IMR-90 (cell line): Measurements from ENCODE around the gene RALA. TPM values are rescaled to one million over a fixed set of nuclear protein-coding genes. Genes with fewer than 3 reads are reported as not detected.

Source experiments
- ATAC-seq: fragments of 200-7000 bp; cut with Tn5 transposase; 2 replicates; pipeline ENCODE4 v1.9.1; 2020; ENCODE audit warnings: low read depth, mild to moderate bottlenecking, moderate library complexity
- BruUV-seq: library from RNA; stranded (reverse); fragments of 400-500 nt; replicated peaks from 2 replicates; lab custom pipeline; 2021; lab: Mats Ljungman, UMichigan
- CTCF ChIA-PET: fragments of 300-600 bp; formaldehyde crosslinking; extraction: SDS; loops from one replicate; lab custom pipeline; 2021; ENCODE audit warnings: antibody characterized with exemption; lab: Yijun Ruan, JAX
- POLR2A ChIA-PET: fragments of 300-600 bp; sonication (Branson Sonifier 250); formaldehyde crosslinking; loops from one replicate; lab custom pipeline; 2022; ENCODE audit warnings: antibody characterized with exemption; ENCODE audit not compliant: unreplicated experiment; lab: Charles Lee
- DNase-seq: peaks from one replicate; pipeline ENCODE4 v3.0.0; 2013
- H2AFZ ChIP-seq: replicated peaks from 2 replicates; pipeline ENCODE3; 2013; ENCODE audit warnings: low read length, mild to moderate bottlenecking; ENCODE audit not compliant: poor library complexity
- H2AK5ac ChIP-seq: 2 replicates; pipeline ENCODE4 v1.6.1; 2013; ENCODE audit warnings: low read depth, low read length, inconsistent platforms
- H2AK9ac ChIP-seq: replicated peaks from 2 replicates; pipeline ENCODE3; 2013; ENCODE audit warnings: mild to moderate bottlenecking, low read depth, low read length, moderate library complexity; ENCODE audit not compliant: poor library complexity
- H2BK120ac ChIP-seq: 2 replicates; pipeline ENCODE4 v1.6.1; 2013; ENCODE audit warnings: low read depth, low read length, inconsistent platforms
- H2BK15ac ChIP-seq: 3 replicates; pipeline ENCODE4 v1.6.1; 2013; ENCODE audit warnings: low read depth, low read length, inconsistent platforms
- H2BK20ac ChIP-seq: 2 replicates; pipeline ENCODE4 v1.6.1; 2013; ENCODE audit warnings: low read depth, mild to moderate bottlenecking, inconsistent platforms, low read length, moderate library complexity
- H2BK5ac ChIP-seq: 2 replicates; pipeline ENCODE4 v1.6.1; 2013; ENCODE audit warnings: mild to moderate bottlenecking, low read depth, low read length, inconsistent platforms; ENCODE audit not compliant: poor library complexity, severe bottlenecking
- H3K14ac ChIP-seq: replicated peaks from 2 replicates; pipeline ENCODE4 v1.6.1; 2013; ENCODE audit warnings: low read depth, low read length, inconsistent platforms
- H3K18ac ChIP-seq: 2 replicates; pipeline ENCODE4 v1.6.1; 2013; ENCODE audit warnings: low read depth, low read length, control low read depth
- H3K23ac ChIP-seq: 2 replicates; pipeline ENCODE4 v1.6.1; 2013; ENCODE audit warnings: low read depth, low read length, inconsistent platforms
- H3K27ac ChIP-seq: 2 replicates; pipeline ENCODE4 v1.5.1; 2013; ENCODE audit warnings: mild to moderate bottlenecking, control low read depth, low read length; ENCODE audit not compliant: insufficient read depth
- H3K27me3 ChIP-seq: 2 replicates; pipeline ENCODE4 v1.6.1; 2013; ENCODE audit warnings: low read length; ENCODE audit not compliant: control insufficient read depth, insufficient read depth
- H3K36me3 ChIP-seq: 2 replicates; pipeline ENCODE4 v1.6.1; 2013; ENCODE audit warnings: low read length, mixed read lengths; ENCODE audit not compliant: control insufficient read depth, insufficient read depth
- H3K4ac ChIP-seq: 2 replicates; pipeline ENCODE4 v1.6.1; 2013; ENCODE audit warnings: low read depth, low read length, inconsistent platforms
- H3K4me1 ChIP-seq: 2 replicates; pipeline ENCODE4 v1.6.1; 2013; ENCODE audit warnings: low read length, mixed read lengths; ENCODE audit not compliant: control insufficient read depth, insufficient read depth
- H3K4me2 ChIP-seq: 2 replicates; pipeline ENCODE4 v1.6.1; 2013; ENCODE audit warnings: low read depth, mild to moderate bottlenecking, control low read depth, low read length, moderate library complexity
- H3K4me3 ChIP-seq: 2 replicates; pipeline ENCODE4 v1.5.1; 2013; ENCODE audit warnings: low read depth, mild to moderate bottlenecking, control low read depth, low read length, moderate library complexity; ENCODE audit not compliant: insufficient read depth
- H3K56ac ChIP-seq: 2 replicates; pipeline ENCODE4 v1.6.1; 2013; ENCODE audit warnings: low read length, inconsistent platforms; ENCODE audit not compliant: insufficient read depth; ENCODE audit errors: extremely low read depth
- H3K79me1 ChIP-seq, 2 experiments: 2 replicates each; pipeline ENCODE4 v1.6.1; 2013; ENCODE audit warnings: low read length in 2 of 2, inconsistent platforms in 1 of 2, low read depth in 1 of 2
- H3K9ac ChIP-seq: 2 replicates; pipeline ENCODE4 v1.6.1; 2013; ENCODE audit warnings: low read depth, low read length, control low read depth
- H3K9me1 ChIP-seq: 2 replicates; pipeline ENCODE4 v1.6.1; 2013; ENCODE audit warnings: low read length, inconsistent platforms; ENCODE audit not compliant: insufficient read depth
- H3K9me3 ChIP-seq: 2 replicates; pipeline ENCODE4 v1.6.1; 2013; ENCODE audit warnings: low read length; ENCODE audit not compliant: control insufficient read depth, insufficient read depth
- H4K20me1 ChIP-seq: 2 replicates; pipeline ENCODE4 v1.6.1; 2013; ENCODE audit warnings: low read length, inconsistent platforms; ENCODE audit not compliant: insufficient read depth
- H4K5ac ChIP-seq: 2 replicates; pipeline ENCODE4 v1.6.1; 2013; ENCODE audit warnings: mild to moderate bottlenecking, low read depth, low read length, control low read depth
- H4K8ac ChIP-seq, 2 experiments: 2 replicates each; pipeline ENCODE4 v1.6.1; 2013; ENCODE audit warnings: low read depth in 2 of 2, low read length in 2 of 2, control low read depth in 1 of 2, inconsistent platforms in 1 of 2
- H4K91ac ChIP-seq: 2 replicates; pipeline ENCODE4 v1.6.1; 2013; ENCODE audit warnings: low read depth, low read length, inconsistent platforms; ENCODE audit not compliant: insufficient read depth
- BHLHE40 ChIP-seq: fragments of 150-350 bp; IDR thresholded peaks from 2 replicates; pipeline ENCODE4 v1.6.1; 2016; ENCODE audit warnings: mild to moderate bottlenecking, low read depth, low read length
- CEBPB ChIP-seq: IDR thresholded peaks from 2 replicates; pipeline ENCODE4 v1.6.1; 2012; ENCODE audit warnings: low read depth, low read length, improper control_type of control experiment
- CHD1 ChIP-seq: IDR thresholded peaks from 2 replicates; pipeline ENCODE4 v1.6.1; 2012; ENCODE audit warnings: low read depth, low read length, improper control_type of control experiment
- FOS ChIP-seq: fragments of 150-350 bp; IDR thresholded peaks from 2 replicates; pipeline ENCODE4 v1.6.1; 2016; ENCODE audit warnings: low read depth, low read length
- MAFK ChIP-seq: IDR thresholded peaks from 2 replicates; pipeline ENCODE4 v1.6.1; 2012; ENCODE audit warnings: low read depth, low read length, improper control_type of control experiment
- MAZ ChIP-seq: IDR thresholded peaks from 2 replicates; pipeline ENCODE4 v1.6.1; 2012; ENCODE audit warnings: low read depth, mild to moderate bottlenecking, low read length, improper control_type of control experiment, moderate library complexity, borderline replicate concordance
- MXI1 ChIP-seq: IDR thresholded peaks from 2 replicates; pipeline ENCODE4 v1.6.1; 2012; ENCODE audit warnings: low read depth, mild to moderate bottlenecking, low read length, moderate library complexity, borderline replicate concordance
- NFE2L2 ChIP-seq: fragments of 150-350 bp; IDR thresholded peaks from 2 replicates; pipeline ENCODE4 v1.6.1; 2016; ENCODE audit warnings: low read depth, mild to moderate bottlenecking, low read length
- POLR2A ChIP-seq: IDR thresholded peaks from 2 replicates; pipeline ENCODE4 v1.6.1; 2012; ENCODE audit warnings: mild to moderate bottlenecking, low read depth, low read length
- RAD21 ChIP-seq: IDR thresholded peaks from 2 replicates; pipeline ENCODE4 v1.6.1; 2012; ENCODE audit warnings: low read length, improper control_type of control experiment
- RCOR1 ChIP-seq: IDR thresholded peaks from 2 replicates; pipeline ENCODE4 v1.6.1; 2012; ENCODE audit warnings: mild to moderate bottlenecking, low read length, improper control_type of control experiment; ENCODE audit not compliant: insufficient replicate concordance
- RFX5 ChIP-seq: IDR thresholded peaks from 2 replicates; pipeline ENCODE4 v1.8.0; 2012; ENCODE audit warnings: low read depth, mild to moderate bottlenecking, low read length, moderate library complexity
- SMC3 ChIP-seq: fragments of 150-350 bp; IDR thresholded peaks from 2 replicates; pipeline ENCODE4 v1.6.1; 2016; ENCODE audit warnings: low read depth, mild to moderate bottlenecking, antibody characterized with exemption, low read length, moderate library complexity
- WGBS, 2 experiments: methylation state at CpG; one replicate each; pipeline versions ENCODE4 v1.1.5 to v1.1.7; 2013; ENCODE audit warnings: missing lambda C conversion rate in 2 of 2; ENCODE audit not compliant: insufficient read length in 1 of 2; ENCODE audit errors: extremely low coverage in 2 of 2; 5-methylcytosine and 5-hydroxymethylcytosine counted together
- dilution Hi-C: fragments of 300-500 bp; cut with HindIII; formaldehyde crosslinking; loops from one replicate; pipeline ENCODE4 v1.14.3; 2018; ENCODE audit warnings: low sequenced_read_pairs; ENCODE audit not compliant: unreplicated experiment
- in situ Hi-C: fragments of 300-500 bp; cut with MboI; formaldehyde crosslinking; loops from 3 replicates; pipeline ENCODE4 v1.14.3; 2019; ENCODE audit warnings: low sequenced_read_pairs, inconsistent platforms, mixed read lengths
- intact Hi-C: fragments of 100-400 bp; cut with micrococcal nuclease; formaldehyde crosslinking; loops from 2 replicates; pipeline ENCODE4 v1.10.0; 2022
- polyA plus RNA-seq, 3 experiments: library from polyadenylated mRNA; depleted of rRNA; stranded (reverse); fragments of >200 nt; gene quantifications; 2 replicates each; pipeline ENCODE4 v1.2.3, GENCODE V29; 2012; ENCODE audit warnings: low replicate concordance in 1 of 3
- total RNA-seq: library from RNA; depleted of rRNA; stranded (reverse); fragments of >200 nt; gene quantifications from 2 replicates; pipeline ENCODE4 v1.2.3, GENCODE V29; 2012
- TF ChIP-seq, protein P1 (sequence below): conservative IDR thresholded peaks from 2 replicates; pipeline ENCODE4 v1.5.1; 2012; ENCODE audit warnings: mild to moderate bottlenecking, low read depth, low read length, improper control_type of control experiment
- TF ChIP-seq, protein P2 (sequence below): fragments of 150-350 bp; IDR thresholded peaks from 2 replicates; pipeline ENCODE4 v1.6.1; 2017; ENCODE audit warnings: mild to moderate bottlenecking, antibody characterized with exemption, low read length, low read depth

Gene RALA
- total and polyA plus RNA-seq, 2 of the 4 experiments (the other 2 are of a cell fraction) = 7.7 to 20.5 TPM

DNA sequence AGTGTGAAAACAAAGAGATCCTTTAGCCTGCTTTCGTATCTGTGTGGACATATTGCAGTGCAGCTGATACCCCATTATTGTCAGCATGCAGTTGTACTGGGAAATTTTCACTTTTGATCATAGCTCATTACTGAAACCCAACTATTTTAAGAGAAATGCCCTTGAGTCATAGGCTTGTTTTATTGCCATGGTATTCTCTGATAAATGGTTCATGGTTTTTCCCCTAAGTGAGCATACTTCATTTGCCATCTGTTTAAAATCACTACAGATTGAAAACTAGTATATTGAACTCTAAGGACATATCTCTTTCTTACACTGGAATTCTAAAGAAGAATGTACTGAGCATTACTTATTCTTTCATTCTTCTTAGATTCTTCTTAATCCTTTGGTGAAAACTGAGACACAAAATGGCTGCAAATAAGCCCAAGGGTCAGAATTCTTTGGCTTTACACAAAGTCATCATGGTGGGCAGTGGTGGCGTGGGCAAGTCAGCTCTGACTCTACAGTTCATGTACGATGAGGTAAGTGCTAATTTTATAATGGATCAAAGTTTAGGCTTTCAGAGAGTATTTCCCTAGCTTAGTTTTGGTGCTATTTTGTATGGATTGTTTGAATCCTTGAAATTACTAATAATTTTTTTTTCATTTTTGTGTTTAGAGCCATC, 63.0 kb downstream of the RALA start:
- Histone ChIP-seq H4K20me1 (peaks cover 30% of the 10 kb centered on the region), H3K79me1 (peaks cover 37 to 79% of the 10 kb centered on the region in 2 experiments), H3K56ac (no peak overlapping the region), H3K9me3 (no peaks in the 10 kb centered on the region), H2BK20ac (no peak overlapping the region), H2BK15ac (no peak overlapping the region), H4K5ac (0 out of 2 replicates have a peak overlapping the region, but pooled peaks have one; percentile 36), H3K4me1 (peaks cover 25% of the 10 kb centered on the region), H3K27me3 (no peaks in the 10 kb centered on the region), H3K36me3 (peaks cover 7% of the 10 kb centered on the region), H2BK120ac (no peak overlapping the region), H3K14ac (no peak overlapping the region), H4K91ac (no peak overlapping the region), H4K8ac (no peak overlapping the region), H3K4me2 (no peak overlapping the region), H2AK5ac (peak overlapping the region; percentile 37; the same call in 1 of the 2 replicates), H3K4ac (no peak overlapping the region), H3K27ac (peak overlapping the region; percentile 33; the same call in 1 of the 2 replicates), H2AFZ (no peak overlapping the region), H3K4me3 (no peak overlapping the region), H3K23ac (no peak overlapping the region), H3K18ac (0 out of 2 replicates have a peak overlapping the region, but pooled peaks have one; percentile 50), H2BK5ac (no peak overlapping the region), H2AK9ac (no peak overlapping the region), H3K9me1 (peaks cover 23% of the 10 kb centered on the region), H3K9ac (no peak overlapping the region)
- peak; percentile 47 for DNase-seq
- BruUV-seq = no TSS peak
- dilution Hi-C loops (no loop called here), in situ Hi-C loops (no loop called here), intact Hi-C loops (no loop called here)
- WGBS, 2 experiments = no CpG with 5 or more reads among the region's 3 CpGs
- ATAC-seq = no peak
- POLR2A ChIA-PET = no interaction called here
- CTCF ChIA-PET = interaction anchor here (0.8 kb wide), 1 partner anchor 63 kb away, joined by 3 read pairs; the partner anchor contains the start of gene RALA
- no peak for TF ChIP-seq MAFK
- TF ChIP-seq BHLHE40 = no peak
- no peak for TF ChIP-seq SMC3
- no peak for TF ChIP-seq FOS
- TF ChIP-seq, protein P1, sequence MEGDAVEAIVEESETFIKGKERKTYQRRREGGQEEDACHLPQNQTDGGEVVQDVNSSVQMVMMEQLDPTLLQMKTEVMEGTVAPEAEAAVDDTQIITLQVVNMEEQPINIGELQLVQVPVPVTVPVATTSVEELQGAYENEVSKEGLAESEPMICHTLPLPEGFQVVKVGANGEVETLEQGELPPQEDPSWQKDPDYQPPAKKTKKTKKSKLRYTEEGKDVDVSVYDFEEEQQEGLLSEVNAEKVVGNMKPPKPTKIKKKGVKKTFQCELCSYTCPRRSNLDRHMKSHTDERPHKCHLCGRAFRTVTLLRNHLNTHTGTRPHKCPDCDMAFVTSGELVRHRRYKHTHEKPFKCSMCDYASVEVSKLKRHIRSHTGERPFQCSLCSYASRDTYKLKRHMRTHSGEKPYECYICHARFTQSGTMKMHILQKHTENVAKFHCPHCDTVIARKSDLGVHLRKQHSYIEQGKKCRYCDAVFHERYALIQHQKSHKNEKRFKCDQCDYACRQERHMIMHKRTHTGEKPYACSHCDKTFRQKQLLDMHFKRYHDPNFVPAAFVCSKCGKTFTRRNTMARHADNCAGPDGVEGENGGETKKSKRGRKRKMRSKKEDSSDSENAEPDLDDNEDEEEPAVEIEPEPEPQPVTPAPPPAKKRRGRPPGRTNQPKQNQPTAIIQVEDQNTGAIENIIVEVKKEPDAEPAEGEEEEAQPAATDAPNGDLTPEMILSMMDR = no peak
- TF ChIP-seq, protein P2, sequence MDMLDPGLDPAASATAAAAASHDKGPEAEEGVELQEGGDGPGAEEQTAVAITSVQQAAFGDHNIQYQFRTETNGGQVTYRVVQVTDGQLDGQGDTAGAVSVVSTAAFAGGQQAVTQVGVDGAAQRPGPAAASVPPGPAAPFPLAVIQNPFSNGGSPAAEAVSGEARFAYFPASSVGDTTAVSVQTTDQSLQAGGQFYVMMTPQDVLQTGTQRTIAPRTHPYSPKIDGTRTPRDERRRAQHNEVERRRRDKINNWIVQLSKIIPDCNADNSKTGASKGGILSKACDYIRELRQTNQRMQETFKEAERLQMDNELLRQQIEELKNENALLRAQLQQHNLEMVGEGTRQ = no peak
- TF ChIP-seq RCOR1 = no peak
- TF ChIP-seq POLR2A = no peak
- TF ChIP-seq MAZ = no peak
- no peak for TF ChIP-seq RAD21
- no peak for TF ChIP-seq MXI1
- TF ChIP-seq CHD1 = no peak
- no peak for TF ChIP-seq CEBPB
- no peak for TF ChIP-seq RFX5
- no peak for TF ChIP-seq NFE2L2
